Midbrain (tissue), 1 donor: Measurements from ENCODE around the gene KCTD16.

Experiments
- DNase-seq: peaks from one replicate; lab custom pipeline; 2025; lab: John Stamatoyannopoulos, UW

Gene KCTD16

GRCh38 chr5:144335561-144335960, 164.9 kb downstream of the KCTD16 start:
- DNase-seq = no peak

- DNase-seq = no peak
These were observed 165.7 kb downstream of the KCTD16 start for GRCh38 chr5:144336191-144336961.

- no peak for DNase-seq
These were observed 181.7 kb downstream of the KCTD16 start for GRCh38 chr5:144352330-144352729.

- DNase-seq = no peak
These were observed 182.2 kb downstream of the KCTD16 start for GRCh38 chr5:144352732-144353317.

- DNase-seq = no peak
These were observed 185.8 kb downstream of the KCTD16 start for GRCh38 chr5:144356489-144356888.

GRCh38 chr5:144361406-144361805, 190.7 kb downstream of the KCTD16 start:
- no peak for DNase-seq

GRCh38 chr5:144365885-144366284, 195.2 kb downstream of the KCTD16 start:
- no peak for DNase-seq

GRCh38 chr5:144367991-144368390, 197.3 kb downstream of the KCTD16 start:
- no peak for DNase-seq

- no peak for DNase-seq
These were observed 197.9 kb downstream of the KCTD16 start for GRCh38 chr5:144368556-144368955.

GRCh38 chr5:144369006-144369405, 198.3 kb downstream of the KCTD16 start:
- no peak for DNase-seq

- DNase-seq = no peak
These were observed 199.6 kb downstream of the KCTD16 start for GRCh38 chr5:144370273-144370672.

GRCh38 chr5:144374637-144375036, 204.0 kb downstream of the KCTD16 start:
- DNase-seq = no peak

GRCh38 chr5:144377207-144377606, 206.5 kb downstream of the KCTD16 start:
- DNase-seq = no peak

- no peak for DNase-seq
These were observed 208.0 kb downstream of the KCTD16 start for GRCh38 chr5:144378681-144379080.

- no peak for DNase-seq
These were observed 214.9 kb downstream of the KCTD16 start for GRCh38 chr5:144385597-144385996.

- no peak for DNase-seq
These were observed 215.6 kb downstream of the KCTD16 start for GRCh38 chr5:144386315-144386714.

- no peak for DNase-seq
These were observed 219.5 kb downstream of the KCTD16 start for GRCh38 chr5:144390133-144390532.

- DNase-seq = no peak
These were observed 220.4 kb downstream of the KCTD16 start for GRCh38 chr5:144391044-144391443.

- no peak for DNase-seq
These were observed 223.2 kb downstream of the KCTD16 start for GRCh38 chr5:144393641-144394435.

- DNase-seq = no peak
These were observed 225.0 kb downstream of the KCTD16 start for GRCh38 chr5:144395704-144396103.

- DNase-seq = no peak
These were observed 232.4 kb downstream of the KCTD16 start for GRCh38 chr5:144403058-144403457.

GRCh38 chr5:144403817-144404420, 233.2 kb downstream of the KCTD16 start:
- DNase-seq = no peak
